HG03565 (cell line): ENCODE results near the gene ID4.
A peak's percentile ranks its signal among the peaks of the same experiment; 100 is the strongest.

ENCODE experiments used
- ATAC-seq: cut with Tn5 transposase; IDR thresholded peaks from one replicate; pipeline ENCODE4 v1.9.1; 2021; ENCODE audit warnings: mild to moderate bottlenecking, moderate library complexity; ENCODE audit not compliant: unreplicated experiment

ID4 gene, protein sequence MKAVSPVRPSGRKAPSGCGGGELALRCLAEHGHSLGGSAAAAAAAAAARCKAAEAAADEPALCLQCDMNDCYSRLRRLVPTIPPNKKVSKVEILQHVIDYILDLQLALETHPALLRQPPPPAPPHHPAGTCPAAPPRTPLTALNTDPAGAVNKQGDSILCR

GRCh38 chr6:19836799-19837510 is at the start of gene ID4:
TSS of gene ID4 (plus strand) at chr6:19837370. CDS start at chr6:19837755, 385 bp downstream.
- no peak for ATAC-seq

- no peak for ATAC-seq
Measured at GRCh38 chr6:19788686-19789085, 48.5 kb upstream of the ID4 start.

- ATAC-seq: no peak
Measured at GRCh38 chr6:19789100-19789803, 47.9 kb upstream of the ID4 start.

- ATAC-seq: no peak
Measured at GRCh38 chr6:19791267-19791666, 45.9 kb upstream of the ID4 start.

GRCh38 chr6:19795211-19795610 is 42.0 kb upstream of the ID4 start:
- no peak for ATAC-seq

GRCh38 chr6:19796452-19796851 is 40.7 kb upstream of the ID4 start:
- ATAC-seq: no peak

- ATAC-seq: no peak
Measured at GRCh38 chr6:19798362-19798761, 38.8 kb upstream of the ID4 start.

GRCh38 chr6:19802656-19803055 is 34.5 kb upstream of the ID4 start:
- ATAC-seq: no peak

DNA sequence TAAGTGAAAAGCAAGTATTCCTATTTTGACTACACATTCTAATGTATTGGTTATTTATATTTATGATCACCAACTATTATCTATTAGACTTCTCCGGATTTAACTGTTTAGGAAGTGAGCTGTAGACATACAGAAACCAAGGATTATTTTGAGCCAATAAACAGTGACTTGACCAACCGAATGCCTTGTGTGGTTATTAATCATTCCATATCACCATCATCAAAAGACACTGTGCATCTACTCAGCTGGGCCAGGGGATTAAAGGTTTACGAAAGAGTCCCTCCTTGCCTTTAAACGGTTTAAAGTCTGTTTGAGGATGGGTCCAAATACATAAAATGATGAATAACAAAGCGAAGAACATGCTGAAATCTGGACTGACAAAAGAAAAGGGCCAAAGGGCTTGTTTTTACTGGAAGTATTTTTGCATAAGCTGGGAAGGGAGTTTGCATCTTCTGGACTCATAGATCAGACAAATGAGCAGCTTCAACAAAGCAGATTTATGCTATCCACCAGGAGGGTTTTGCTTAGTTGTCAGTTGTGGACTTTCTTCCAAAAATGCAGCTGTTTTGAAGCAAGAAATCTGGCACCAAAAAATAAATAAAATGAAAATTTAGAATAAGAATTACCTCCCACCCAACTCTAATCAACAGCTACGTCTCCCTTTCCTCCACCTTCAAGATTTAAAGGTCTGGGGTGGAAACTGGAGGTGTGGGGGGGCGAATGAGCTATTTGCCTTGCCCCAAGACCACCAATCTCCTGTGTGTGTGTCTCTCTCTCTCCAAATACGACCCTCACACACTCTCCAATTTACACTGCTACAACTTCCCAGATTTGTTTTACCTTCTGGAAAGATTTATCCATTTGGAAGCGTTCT is 33.6 kb upstream of the ID4 start:
- no peak for ATAC-seq

- peak; percentile 94 for ATAC-seq
Measured at GRCh38 chr6:19804205-19805128, 32.7 kb upstream of the ID4 start.

DNA sequence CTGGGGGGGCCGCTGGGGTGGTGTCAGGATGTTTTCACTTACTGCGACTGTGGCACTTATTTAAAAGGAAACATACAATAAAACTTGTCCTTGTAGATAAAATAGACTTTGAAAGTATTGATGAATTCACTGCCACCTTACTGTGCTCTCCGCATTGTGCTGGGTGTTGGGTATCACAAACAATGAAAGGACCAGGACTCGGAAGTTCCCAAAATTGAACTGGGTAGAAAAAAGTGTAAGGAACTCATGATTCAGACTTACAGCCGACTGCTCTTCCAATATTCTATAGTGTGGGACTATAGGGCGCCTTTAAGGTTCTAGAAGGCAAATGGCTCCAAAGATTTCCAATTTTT is 32.1 kb upstream of the ID4 start:
- ATAC-seq: no peak

GRCh38 chr6:19806971-19807396 is 30.2 kb upstream of the ID4 start:
- ATAC-seq: no peak

GRCh38 chr6:19811397-19812079 is 25.6 kb upstream of the ID4 start:
- no peak for ATAC-seq

- no peak for ATAC-seq
Measured at GRCh38 chr6:19812512-19813119, 24.6 kb upstream of the ID4 start.

GRCh38 chr6:19818805-19819204 is 18.4 kb upstream of the ID4 start:
- ATAC-seq: no peak

- ATAC-seq: no peak
Measured at GRCh38 chr6:19824058-19824807, 12.9 kb upstream of the ID4 start.

DNA sequence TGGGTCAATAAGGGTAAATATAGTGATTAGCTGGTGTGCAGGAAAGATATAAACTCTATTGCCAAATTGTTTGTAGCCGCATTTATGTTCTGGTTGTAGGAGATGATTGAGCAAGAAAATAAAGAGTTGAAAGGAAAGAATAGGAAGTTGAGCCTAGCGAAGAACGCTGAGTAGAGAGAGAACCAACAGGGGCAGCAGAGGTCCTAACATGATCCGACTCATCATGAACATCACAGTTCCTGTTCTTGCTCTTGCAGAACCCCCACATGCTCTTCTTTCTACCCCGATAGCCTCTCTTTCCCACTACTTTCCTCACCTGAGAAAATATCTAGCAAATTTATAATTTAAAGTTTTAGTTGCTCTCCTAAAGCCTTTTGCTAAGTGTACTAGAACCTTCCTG is 9.9 kb upstream of the ID4 start:
- no peak for ATAC-seq

GRCh38 chr6:19827903-19828302 is 9.3 kb upstream of the ID4 start:
- ATAC-seq: no peak

GRCh38 chr6:19830171-19830570 is 7.0 kb upstream of the ID4 start:
- ATAC-seq: no peak
